Stomach (tissue), 4 donors: Measurements from ENCODE around the gene GNAS-AS1.

Experiments
- CTCF ChIP-seq, 7 experiments: fragments of 450-650 bp in 4 of 7; fragments of 200-600 bp in 3 of 7; sonication (generic) in 3 of 7; IDR thresholded peaks; one replicate each; pipeline ENCODE4 v1.5.1; 2016 to 2019; ENCODE audit warnings: antibody characterized with exemption in 7 of 7, control low read depth in 2 of 7, mild to moderate bottlenecking in 1 of 7
- EP300 ChIP-seq: sonication (generic); formaldehyde crosslinking; IDR thresholded peaks from one replicate; pipeline ENCODE4 v1.6.1; 2017; ENCODE audit warnings: antibody characterized with exemption
- POLR2A ChIP-seq, 4 donors: fragments of 450-650 bp; IDR thresholded peaks; one replicate each; pipeline ENCODE4 v1.6.1; 2016; ENCODE audit warnings: antibody characterized with exemption in 4 of 4, control low read depth in 2 of 4, mild to moderate bottlenecking in 1 of 4, moderate library complexity in 1 of 4

GRCh38 chr20:58808271-58809046 lies 42.2 kb downstream of the GNAS-AS1 start:
- no peak for TF ChIP-seq EP300
- TF ChIP-seq POLR2A (IDR thresholded peaks at IDR 0.05), result no peak
- no peak for TF ChIP-seq CTCF (IDR thresholded peaks at IDR 0.05)
